Spleen (tissue), 7 donors: ENCODE results near the gene PI4K2B.

ENCODE experiments used
- POLR2A ChIP-seq, 3 donors: fragments of 450-650 bp; IDR thresholded peaks; one replicate each; pipeline ENCODE4 v1.5.1; 2017; ENCODE audit warnings: antibody characterized with exemption in 3 of 3, mild to moderate bottlenecking in 1 of 3
- POLR2AphosphoS5 ChIP-seq, 3 donors: sonication (generic); formaldehyde crosslinking; IDR thresholded peaks; one replicate each; pipeline ENCODE4 v1.5.1; 2017; ENCODE audit warnings: antibody characterized with exemption in 3 of 3
- TF ChIP-seq, protein P1 (sequence below), 11 experiments: fragments of 200-600 bp in 7 of 11; fragments of 450-650 bp in 4 of 11; sonication (generic) in 4 of 11; IDR thresholded peaks in 8 of 11; conservative IDR thresholded peaks in 3 of 11; 1 replicate in 7 of 11; 2 replicates in 4 of 11; pipeline versions ENCODE4 v1.4.0 to v1.8.0; 2016 to 2021; ENCODE audit warnings: antibody characterized with exemption in 11 of 11, inconsistent platforms in 4 of 11, mild to moderate bottlenecking in 1 of 11
- donor health status: DM: no; HTN: no; CAD: no; lungs with moderate emphysema.
- donor health status: DM: no; HTN: no; CAD: no.
- donor health status: DM: no; HTN: no; CAD: no.

DNA sequence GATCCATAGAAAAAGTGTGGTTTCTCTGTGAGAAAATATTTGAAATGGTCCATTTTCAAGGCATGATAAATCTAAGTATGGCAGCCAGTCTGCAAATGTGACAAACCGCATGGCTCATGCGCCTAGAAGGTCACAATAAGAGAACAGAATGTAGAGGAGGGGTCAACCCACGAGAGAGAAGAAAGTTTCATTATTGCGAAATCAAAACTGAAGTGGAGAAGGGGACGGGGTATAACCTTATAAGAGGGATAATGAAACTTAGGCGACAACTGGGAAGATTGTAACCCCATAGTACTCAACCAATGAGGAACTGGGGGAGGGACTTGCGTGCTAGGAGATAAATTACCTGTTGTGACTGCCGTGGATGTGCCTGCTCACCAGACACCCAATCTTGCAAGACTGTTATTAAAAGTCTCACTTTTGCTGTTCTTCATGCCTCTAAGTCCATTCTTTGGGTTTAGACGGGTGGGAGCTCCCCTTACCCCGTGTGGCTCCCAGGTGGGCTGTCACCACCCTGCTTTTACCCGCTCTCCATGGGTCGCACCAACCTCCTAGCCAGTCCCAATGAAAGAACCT is 57.4 kb downstream of the PI4K2B start:
- TF ChIP-seq, protein P1, sequence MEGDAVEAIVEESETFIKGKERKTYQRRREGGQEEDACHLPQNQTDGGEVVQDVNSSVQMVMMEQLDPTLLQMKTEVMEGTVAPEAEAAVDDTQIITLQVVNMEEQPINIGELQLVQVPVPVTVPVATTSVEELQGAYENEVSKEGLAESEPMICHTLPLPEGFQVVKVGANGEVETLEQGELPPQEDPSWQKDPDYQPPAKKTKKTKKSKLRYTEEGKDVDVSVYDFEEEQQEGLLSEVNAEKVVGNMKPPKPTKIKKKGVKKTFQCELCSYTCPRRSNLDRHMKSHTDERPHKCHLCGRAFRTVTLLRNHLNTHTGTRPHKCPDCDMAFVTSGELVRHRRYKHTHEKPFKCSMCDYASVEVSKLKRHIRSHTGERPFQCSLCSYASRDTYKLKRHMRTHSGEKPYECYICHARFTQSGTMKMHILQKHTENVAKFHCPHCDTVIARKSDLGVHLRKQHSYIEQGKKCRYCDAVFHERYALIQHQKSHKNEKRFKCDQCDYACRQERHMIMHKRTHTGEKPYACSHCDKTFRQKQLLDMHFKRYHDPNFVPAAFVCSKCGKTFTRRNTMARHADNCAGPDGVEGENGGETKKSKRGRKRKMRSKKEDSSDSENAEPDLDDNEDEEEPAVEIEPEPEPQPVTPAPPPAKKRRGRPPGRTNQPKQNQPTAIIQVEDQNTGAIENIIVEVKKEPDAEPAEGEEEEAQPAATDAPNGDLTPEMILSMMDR (IDR thresholded peaks at IDR 0.05 in 8 of 11, conservative IDR thresholded peaks at IDR 0.05 in 3 of 11), result no peak
- TF ChIP-seq POLR2AphosphoS5 (IDR thresholded peaks at IDR 0.05) (no peak), POLR2A (IDR thresholded peaks at IDR 0.05) (no peak)
